ENCODE data around the gene FBP2.

- TF ChIP-seq POLR2A (IDR thresholded peaks at IDR 0.05; ENCODE audit: borderline replicate concordance, extremely low read depth, insufficient read depth, insufficient read length) = no peak
- no peak for TF ChIP-seq EGR1 (IDR thresholded peaks at IDR 0.05; ENCODE audit: low read depth)
- TF ChIP-seq ATF3 (IDR thresholded peaks at IDR 0.05) = no peak
- TF ChIP-seq CTCF (IDR thresholded peaks at IDR 0.05 in 2 of 3, conservative IDR thresholded peaks at IDR 0.05 in 1 of 3; ENCODE audit: borderline replicate concordance in 1 of 3, insufficient read depth in 1 of 3, low read depth in 2 of 3, low read length in 2 of 3) = peak; percentile 57 to 80 (median 73)
- peak; percentile 20; the same call in 1 of the 2 replicates for TF ChIP-seq POLR2AphosphoS5 (IDR thresholded peaks at IDR 0.05; ENCODE audit: low read depth, low read length)
- no peak for TF ChIP-seq ZNF274 (IDR thresholded peaks at IDR 0.05; ENCODE audit: low read depth, low read length)
- TF ChIP-seq EZH2 (IDR thresholded peaks at IDR 0.05) = no peak
Observed at GRCh38 chr9:94623253-94623652, 29.6 kb upstream of the FBP2 start.
